Islet of Langerhans (tissue), 1 donor: Measurements from ENCODE around the gene BEST1.
"Not testable (repeated sequence)": the region's sequence is repeated elsewhere in the genome, so short reads cannot be mapped to it uniquely, and the experiment has no call there.

ENCODE experiments used
- FAIRE-seq: peaks from one replicate; lab custom pipeline; 2011; peaks lifted over from hg19 to GRCh38; lab: Jason Lieb, UNC

Gene BEST1

GRCh38 chr11:61978703-61979661, 28.8 kb downstream of the BEST1 start:
- no peak for FAIRE-seq

GRCh38 chr11:61980783-61981541, 30.8 kb downstream of the BEST1 start:
- no peak for FAIRE-seq

- FAIRE-seq = no peak
These were observed 33.3 kb downstream of the BEST1 start for GRCh38 chr11:61983419-61983818.

- FAIRE-seq = no peak
These were observed 35.7 kb downstream of the BEST1 start for GRCh38 chr11:61985869-61986268.

GRCh38 chr11:61994981-61995380, 44.8 kb downstream of the BEST1 start:
- no peak for FAIRE-seq

- no peak for FAIRE-seq
These were observed 46.8 kb downstream of the BEST1 start for GRCh38 chr11:61996933-61997332.

GRCh38 chr11:61999141-61999975, 49.2 kb downstream of the BEST1 start:
- FAIRE-seq = no peak

- FAIRE-seq = no peak
These were observed 50.6 kb downstream of the BEST1 start for GRCh38 chr11:62000539-62001446.

- no peak for FAIRE-seq
These were observed 51.5 kb downstream of the BEST1 start for GRCh38 chr11:62001450-62002191.

GRCh38 chr11:62002283-62002682, 52.1 kb downstream of the BEST1 start:
- FAIRE-seq = not testable (repeated sequence)

GRCh38 chr11:62004473-62004872, 54.3 kb downstream of the BEST1 start:
- no peak for FAIRE-seq

- no peak for FAIRE-seq
These were observed 58.0 kb downstream of the BEST1 start for GRCh38 chr11:62008193-62008592.

- FAIRE-seq = no peak
These were observed 60.9 kb downstream of the BEST1 start for GRCh38 chr11:62010935-62011528.

GRCh38 chr11:62011881-62012280, 61.7 kb downstream of the BEST1 start:
- no peak for FAIRE-seq

GRCh38 chr11:62012451-62012831, 62.3 kb downstream of the BEST1 start:
- no peak for FAIRE-seq

GRCh38 chr11:62012832-62013461, 62.8 kb downstream of the BEST1 start:
- FAIRE-seq = no peak
